ENCODE data around the gene NPHP4.

The NPHP4 gene

GRCh38 chr1:5995871-5996630, 3.8 kb upstream of the NPHP4 start:
- no peak for TF ChIP-seq CTCF (IDR thresholded peaks at IDR 0.05; ENCODE audit: low read depth, low read length, poor library complexity, severe bottlenecking)
- TF ChIP-seq EZH2phosphoT487 (IDR thresholded peaks at IDR 0.05; ENCODE audit: borderline replicate concordance, low read length): no peak
- Histone ChIP-seq H3K4me3 (ENCODE audit: low read length) (no peak overlapping the region), H3K9me2 (replicated peaks; ENCODE audit: control insufficient read depth, low read length) (no peaks in the 10 kb centered on the region), H3K9me3 (ENCODE audit: control insufficient read depth, insufficient read depth, low read length) (no peaks in the 10 kb centered on the region), H3K27me3 (ENCODE audit: control insufficient read depth, low read length) (no peaks in the 10 kb centered on the region), H3K4me2 (ENCODE audit: low read length) (no peak overlapping the region), H4K20me1 (ENCODE audit: control insufficient read depth, insufficient read depth, low read depth, low read length) (peaks cover 4% of the 10 kb centered on the region), H3F3A (ENCODE audit: control insufficient read depth, insufficient read depth) (no peaks in the 10 kb centered on the region), H3K79me2 (ENCODE audit: control insufficient read depth, low read length) (peaks cover 22% of the 10 kb centered on the region), H3K4me1 (ENCODE audit: control insufficient read depth, low read length) (peaks cover 21% of the 10 kb centered on the region), H3K27ac (ENCODE audit: low read depth, low read length) (no peak overlapping the region), H3K36me3 (ENCODE audit: control insufficient read depth, low read length) (no peaks in the 10 kb centered on the region; the same call in 1 of the 2 replicates)

GRCh38 chr1:5994713-5995621, 2.7 kb upstream of the NPHP4 start:
- H3K27ac ChIP-seq (ENCODE audit: low read depth, low read length): 0 out of 2 replicates have a peak overlapping the region, but pooled peaks have one; percentile 19

More at GRCh38 chr1:5994713-5995621, 2.7 kb upstream of the NPHP4 start:
- H4K20me1 ChIP-seq (ENCODE audit: control insufficient read depth, insufficient read depth, low read depth, low read length): peaks cover 8% of the 10 kb centered on the region; the same call in 1 of the 2 replicates
- H3K9me3 ChIP-seq (ENCODE audit: control insufficient read depth, insufficient read depth, low read length): no peaks in the 10 kb centered on the region
- H3K4me3 ChIP-seq (ENCODE audit: low read length): peak overlapping the region; percentile 79
- H3K36me3 ChIP-seq (ENCODE audit: control insufficient read depth, low read length): peaks cover under 1% of the 10 kb centered on the region; the same call in 1 of the 2 replicates
- TF ChIP-seq CTCF (IDR thresholded peaks at IDR 0.05; ENCODE audit: low read depth, low read length, poor library complexity, severe bottlenecking) (no peak), EZH2phosphoT487 (IDR thresholded peaks at IDR 0.05; ENCODE audit: borderline replicate concordance, low read length) (no peak)
- H3K27me3 ChIP-seq (ENCODE audit: control insufficient read depth, low read length): no peaks in the 10 kb centered on the region
- no peaks in the 10 kb centered on the region for H3F3A ChIP-seq (ENCODE audit: control insufficient read depth, insufficient read depth)
- peaks cover 26% of the 10 kb centered on the region for H3K4me1 ChIP-seq (ENCODE audit: control insufficient read depth, low read length)
- peaks cover 25% of the 10 kb centered on the region for H3K79me2 ChIP-seq (ENCODE audit: control insufficient read depth, low read length)
- no peaks in the 10 kb centered on the region for H3K9me2 ChIP-seq (replicated peaks; ENCODE audit: control insufficient read depth, low read length)
- H3K4me2 ChIP-seq (ENCODE audit: low read length): peak overlapping the region; percentile 95
